GM21723 (cell line): ENCODE data around the gene PML.

Experiments used
- ATAC-seq: cut with Tn5 transposase; IDR thresholded peaks from one replicate; pipeline ENCODE4 v1.9.1; 2021; ENCODE audit warnings: mild to moderate bottlenecking, moderate library complexity; ENCODE audit not compliant: unreplicated experiment

PML gene

DNA sequence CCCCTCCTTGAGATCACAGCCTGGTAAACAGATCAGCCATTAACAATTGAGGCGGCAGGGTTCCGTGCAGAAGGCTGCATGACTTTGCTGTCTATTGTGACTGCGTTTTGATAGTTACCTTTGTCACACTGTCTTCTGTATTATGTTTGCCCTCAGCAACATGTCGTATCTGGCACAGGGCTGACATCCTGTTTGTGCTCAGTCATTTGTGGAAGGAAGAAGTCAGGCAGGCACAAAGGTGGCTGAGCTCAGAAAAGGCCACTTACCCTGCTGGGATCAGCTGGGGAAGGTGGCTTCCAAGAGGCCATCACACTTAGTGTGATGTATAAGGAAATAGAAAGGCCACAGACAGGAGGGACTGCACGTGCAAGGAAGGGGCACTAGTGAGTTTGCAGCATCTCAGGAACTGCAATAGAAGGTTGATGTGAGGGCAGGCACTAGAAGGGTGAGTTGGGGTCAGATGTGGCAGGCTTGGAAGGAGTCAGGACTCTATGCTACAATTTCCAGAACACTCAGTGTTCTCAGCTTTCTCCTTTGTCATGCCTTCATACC, 13.4 kb downstream of the PML start:
- ATAC-seq, result no peak

DNA sequence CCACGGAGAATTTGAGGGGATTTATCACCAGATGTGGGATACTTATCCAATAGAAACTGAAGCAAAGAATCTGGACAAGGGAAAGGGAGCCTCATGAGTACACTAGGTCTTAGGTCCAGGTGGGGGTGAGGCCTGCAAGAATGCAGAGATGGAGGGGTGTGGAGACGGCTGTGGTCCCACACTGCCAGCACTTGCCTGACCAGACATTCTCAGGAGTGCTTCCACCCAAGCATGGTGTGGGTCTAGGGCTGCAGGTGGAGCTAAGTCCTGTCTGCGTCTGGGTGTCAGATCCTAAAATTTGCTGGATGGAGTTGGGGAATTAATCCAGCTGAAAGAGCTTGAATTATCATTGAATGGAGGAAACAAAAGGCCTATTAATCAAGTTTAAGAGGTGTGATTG, 14.4 kb downstream of the PML start:
- ATAC-seq, result no peak

DNA sequence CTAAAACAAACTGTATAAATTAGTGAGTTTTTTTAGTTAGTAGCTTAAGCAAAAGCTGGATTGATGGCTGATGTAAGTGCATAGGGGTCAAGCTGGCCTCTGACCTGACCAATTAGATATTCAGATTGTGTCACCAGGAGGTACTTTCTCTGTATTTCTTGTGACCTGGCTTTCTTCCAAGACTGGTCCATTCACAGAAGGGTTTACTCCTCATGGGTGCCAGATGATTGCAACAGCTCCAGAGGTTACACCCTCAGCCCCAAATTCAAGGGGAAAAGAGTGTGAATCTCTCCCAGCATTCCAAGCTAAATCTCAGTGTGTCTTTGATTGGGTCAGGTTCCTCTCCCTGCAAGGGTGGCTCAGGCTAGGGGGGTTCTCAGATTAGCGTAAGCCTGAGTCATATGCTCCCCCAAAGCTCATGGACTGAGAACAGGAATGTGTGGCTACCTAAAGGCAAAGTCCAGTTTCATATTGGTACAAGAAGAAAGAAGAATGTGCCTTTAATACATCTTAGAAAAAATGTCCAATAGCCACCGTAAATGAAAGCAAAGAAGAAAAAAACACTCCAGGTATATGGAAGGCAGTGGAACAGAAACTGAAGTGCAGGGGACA, 16.5 kb downstream of the PML start:
- no peak for ATAC-seq

DNA sequence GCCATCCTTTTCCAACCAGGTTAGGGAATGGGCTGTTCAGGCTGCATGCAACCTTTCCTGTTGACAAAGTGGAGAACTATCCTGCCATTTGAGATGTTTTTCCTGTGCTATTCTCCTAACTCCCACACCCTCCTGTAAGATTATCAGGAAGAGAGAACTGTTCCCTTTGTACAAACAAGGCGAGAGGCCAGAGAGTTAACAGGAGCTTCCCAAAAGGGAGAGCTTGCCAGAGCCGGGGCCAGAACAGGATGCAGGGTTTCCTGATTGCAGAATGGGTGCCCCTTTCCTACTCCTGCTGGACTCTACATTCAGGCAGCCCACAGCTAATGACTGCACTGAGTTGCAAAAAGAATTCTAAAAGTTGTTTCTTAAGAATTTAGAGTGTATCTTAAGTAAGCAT, 17.1 kb downstream of the PML start:
- ATAC-seq, result no peak

DNA sequence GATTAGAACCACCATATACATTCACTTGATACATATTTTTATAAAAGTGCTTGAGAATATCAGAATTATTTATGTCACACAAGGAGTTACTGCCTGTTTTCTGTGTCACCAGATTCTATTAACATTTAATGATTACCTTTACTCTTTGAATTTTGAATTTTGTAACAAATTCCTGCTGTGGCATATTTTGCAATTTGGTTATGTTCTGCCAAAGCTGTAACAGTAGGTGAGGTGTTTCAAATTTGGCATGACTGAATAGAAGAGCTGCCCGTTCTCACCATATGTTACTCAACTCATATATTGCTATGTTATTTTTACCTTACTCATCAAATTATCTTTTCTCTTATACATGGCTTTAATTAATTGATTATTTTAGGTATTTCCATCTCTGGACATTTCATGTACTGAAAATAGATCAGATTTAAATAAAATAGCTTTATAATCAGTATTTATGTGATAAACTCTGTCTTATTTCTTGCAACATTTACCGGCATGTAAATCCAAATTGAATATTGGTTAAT, 18.9 kb downstream of the PML start:
- no peak for ATAC-seq

DNA sequence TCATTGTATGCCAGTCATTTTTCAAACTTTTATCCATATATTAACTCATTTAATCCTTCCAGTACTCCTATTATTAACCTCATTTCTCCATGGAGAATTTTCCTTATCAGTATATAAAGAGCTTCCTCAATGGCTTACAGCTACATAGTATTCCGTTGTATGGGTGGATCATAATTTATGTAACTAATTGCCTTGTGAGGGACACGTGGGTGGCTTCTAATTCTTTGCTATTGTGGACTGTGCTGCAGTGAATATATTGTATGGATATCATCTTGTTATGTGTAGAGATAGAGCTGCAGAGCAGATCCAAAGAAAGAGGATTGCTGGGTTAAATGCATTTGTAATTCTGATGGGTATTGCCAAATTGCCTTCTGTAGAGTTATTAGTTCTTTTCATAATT, 25.2 kb downstream of the PML start:
- no peak for ATAC-seq

DNA sequence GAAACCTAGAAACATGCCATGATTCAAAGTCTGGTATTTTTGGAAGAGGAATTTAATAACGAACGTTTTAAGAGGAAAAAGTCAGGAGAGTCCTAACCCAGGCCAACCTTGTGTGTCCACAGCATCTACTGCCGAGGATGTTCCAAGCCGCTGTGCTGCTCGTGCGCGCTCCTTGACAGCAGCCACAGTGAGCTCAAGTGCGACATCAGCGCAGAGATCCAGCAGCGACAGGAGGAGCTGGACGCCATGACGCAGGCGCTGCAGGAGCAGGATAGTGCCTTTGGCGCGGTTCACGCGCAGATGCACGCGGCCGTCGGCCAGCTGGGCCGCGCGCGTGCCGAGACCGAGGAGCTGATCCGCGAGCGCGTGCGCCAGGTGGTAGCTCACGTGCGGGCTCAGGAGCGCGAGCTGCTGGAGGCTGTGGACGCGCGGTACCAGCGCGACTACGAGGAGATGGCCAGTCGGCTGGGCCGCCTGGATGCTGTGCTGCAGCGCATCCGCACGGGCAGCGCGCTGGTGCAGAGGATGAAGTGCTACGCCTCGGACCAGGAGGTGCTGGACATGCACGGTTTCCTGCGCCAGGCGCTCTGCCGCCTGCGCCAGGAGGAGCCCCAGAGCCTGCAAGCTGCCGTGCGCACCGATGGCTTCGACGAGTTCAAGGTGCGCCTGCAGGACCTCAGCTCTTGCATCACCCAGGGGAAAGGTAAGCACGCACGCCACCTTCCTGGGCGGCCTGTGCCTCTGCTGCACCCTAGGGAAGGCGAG, 28.4 kb downstream of the PML start:
- no peak for ATAC-seq

DNA sequence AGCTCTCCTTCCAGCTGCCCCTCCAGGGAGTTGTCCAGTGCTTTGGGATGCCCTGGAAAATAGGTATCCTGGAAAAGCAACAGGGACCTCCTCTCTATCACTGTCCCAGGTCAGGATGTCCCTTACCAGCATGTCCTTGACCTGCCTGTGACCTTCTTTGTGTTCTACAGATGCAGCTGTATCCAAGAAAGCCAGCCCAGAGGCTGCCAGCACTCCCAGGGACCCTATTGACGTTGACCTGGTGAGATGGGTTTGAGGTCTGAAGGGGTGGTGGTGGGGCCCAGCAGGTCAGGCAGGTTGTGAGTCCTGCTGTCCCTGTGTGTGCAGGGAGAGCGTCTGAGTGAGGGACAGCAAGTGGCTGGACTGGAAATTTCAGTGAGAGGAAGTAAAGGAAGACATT, 30.2 kb downstream of the PML start:
- no peak for ATAC-seq

DNA sequence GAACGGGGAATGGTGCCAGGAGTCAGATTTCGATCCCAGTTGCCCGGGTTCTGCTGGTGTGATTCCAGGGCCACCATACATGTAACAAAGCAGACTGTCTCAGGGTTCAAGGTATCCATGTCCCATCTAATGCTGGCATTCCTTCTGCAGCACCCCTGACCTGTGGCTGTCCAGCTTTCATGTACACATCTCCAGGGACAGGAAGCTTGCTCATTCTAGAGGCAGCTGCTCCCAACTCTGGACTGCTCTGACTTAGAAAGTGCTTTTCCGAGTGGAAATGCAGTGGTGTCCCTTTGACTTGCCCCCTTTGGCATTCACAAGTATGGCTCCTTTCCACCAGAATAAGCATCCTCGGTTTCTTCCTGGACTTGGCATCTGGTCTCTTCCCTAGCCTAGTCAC, 30.9 kb downstream of the PML start:
- ATAC-seq, result no peak

DNA sequence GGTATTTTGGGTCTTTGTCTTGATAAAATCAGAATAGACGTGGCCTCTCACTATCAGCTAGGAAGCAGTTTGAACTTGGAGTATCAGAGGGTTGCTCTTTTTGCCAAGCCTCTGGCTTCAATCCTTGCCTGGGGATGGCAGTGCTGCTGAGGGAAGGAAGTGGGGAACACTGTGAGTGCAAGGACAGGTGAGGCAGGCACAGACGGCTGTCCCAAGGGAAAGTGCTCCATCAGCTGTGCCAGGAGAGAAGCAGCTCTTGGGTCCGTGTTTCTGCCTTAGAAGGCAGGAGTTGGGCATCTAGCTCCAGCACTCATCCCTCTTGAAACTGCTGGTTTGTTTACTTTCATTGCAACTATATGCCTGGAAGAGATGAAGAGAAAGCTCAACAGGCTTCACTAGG, 33.2 kb downstream of the PML start:
- ATAC-seq, result no peak

DNA sequence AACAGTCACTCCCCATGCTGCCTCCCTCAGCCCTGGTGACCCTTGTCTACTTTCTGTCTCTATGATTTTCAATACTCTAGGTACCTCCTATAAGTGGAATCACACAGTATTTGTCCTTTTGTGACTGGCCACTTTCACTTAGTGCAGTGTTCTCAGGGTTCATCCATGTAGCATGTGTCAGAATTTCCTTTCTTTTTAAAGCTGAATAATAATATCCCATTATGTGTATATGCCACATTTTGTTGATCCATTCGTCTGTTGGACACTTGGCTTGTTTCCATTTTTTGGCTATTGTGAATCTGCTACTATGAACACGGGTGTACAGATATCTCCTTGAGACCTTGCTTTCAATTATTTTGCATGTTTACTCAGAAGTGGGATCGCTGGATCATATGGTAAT, 34.1 kb downstream of the PML start:
- ATAC-seq, result no peak

DNA sequence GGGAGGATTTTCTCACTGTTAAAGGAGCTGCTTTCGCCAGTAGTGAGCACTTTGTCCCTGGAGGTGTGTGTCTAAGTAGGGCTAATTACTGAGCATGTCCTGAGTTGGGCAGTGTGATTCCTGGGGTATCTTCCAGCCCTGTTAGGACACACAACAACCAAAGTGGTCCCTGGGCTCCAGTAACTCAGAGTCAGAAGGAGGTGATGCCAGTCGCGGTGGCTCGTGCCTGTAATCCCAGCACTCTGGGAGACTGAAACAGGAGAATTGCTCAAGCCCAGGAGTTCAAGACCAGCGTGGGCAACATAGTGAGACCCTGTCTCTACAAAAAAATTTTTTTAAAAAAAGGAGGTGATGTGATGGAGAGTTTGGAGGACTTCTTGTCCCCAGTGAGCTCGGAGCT, 37.5 kb downstream of the PML start:
- no peak for ATAC-seq

DNA sequence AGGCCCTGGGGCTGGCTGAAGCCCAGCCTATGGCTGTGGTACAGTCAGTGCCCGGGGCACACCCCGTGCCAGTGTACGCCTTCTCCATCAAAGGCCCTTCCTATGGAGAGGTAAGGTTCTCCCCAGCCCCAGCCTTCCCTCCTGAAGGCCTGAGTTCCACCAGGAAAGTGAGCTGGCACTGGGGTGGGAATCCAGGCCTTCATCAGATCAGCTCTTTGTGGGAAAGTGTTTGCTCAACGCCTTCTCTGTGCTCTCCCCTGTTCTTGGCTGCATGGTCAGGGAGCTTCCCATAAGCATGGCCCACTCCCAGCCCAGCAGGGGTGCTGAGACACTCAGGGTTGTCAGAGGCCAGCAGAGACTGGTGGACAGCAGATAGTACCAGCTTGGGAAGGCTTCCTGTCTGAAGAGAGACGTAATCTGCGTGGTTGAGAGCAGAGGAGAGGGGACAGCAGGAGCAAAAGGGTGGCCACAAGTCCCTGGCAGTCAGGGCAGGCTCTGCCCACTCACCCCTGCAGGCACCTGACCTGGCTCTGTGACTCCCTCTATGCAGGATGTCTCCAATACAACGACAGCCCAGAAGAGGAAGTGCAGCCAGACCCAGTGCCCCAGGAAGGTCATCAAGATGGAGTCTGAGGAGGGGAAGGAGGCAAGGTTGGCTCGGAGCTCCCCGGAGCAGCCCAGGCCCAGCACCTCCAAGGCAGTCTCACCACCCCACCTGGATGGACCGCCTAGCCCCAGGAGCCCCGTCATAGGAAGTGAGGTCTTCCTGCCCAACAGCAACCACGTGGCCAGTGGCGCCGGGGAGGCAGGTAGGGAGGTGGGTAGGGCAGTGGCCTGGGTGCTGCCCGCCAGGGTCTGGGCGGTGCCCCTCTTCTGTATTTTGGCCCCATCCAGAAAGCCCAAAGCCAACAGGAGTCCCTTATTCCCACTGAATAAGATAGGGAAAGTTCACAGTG, 38.4 kb downstream of the PML start:
- no peak for ATAC-seq

DNA sequence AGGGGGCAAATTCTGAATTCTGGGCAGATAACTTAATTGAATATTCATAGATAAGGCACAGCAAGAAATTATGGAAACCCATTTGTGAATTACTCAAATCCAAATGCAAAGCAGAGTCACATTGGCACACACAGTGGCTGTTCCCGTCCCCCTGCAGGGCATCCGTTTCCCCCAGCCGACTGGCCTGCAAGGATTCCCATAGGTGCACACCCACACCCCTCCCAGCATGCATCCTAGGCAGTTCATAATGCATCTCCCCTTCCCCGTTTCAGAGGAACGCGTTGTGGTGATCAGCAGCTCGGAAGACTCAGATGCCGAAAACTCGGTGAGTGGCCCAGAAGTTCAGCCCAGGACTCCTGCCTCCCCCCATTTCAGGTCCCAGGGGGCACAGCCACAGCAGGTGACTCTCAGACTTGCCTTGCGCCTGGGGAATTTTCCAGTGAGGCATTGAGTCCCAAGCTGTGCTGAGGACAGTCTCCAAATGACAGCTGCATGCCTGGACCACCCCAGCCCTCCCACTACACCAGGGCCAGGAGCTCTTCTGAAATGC, 39.8 kb downstream of the PML start:
- no peak for ATAC-seq

DNA sequence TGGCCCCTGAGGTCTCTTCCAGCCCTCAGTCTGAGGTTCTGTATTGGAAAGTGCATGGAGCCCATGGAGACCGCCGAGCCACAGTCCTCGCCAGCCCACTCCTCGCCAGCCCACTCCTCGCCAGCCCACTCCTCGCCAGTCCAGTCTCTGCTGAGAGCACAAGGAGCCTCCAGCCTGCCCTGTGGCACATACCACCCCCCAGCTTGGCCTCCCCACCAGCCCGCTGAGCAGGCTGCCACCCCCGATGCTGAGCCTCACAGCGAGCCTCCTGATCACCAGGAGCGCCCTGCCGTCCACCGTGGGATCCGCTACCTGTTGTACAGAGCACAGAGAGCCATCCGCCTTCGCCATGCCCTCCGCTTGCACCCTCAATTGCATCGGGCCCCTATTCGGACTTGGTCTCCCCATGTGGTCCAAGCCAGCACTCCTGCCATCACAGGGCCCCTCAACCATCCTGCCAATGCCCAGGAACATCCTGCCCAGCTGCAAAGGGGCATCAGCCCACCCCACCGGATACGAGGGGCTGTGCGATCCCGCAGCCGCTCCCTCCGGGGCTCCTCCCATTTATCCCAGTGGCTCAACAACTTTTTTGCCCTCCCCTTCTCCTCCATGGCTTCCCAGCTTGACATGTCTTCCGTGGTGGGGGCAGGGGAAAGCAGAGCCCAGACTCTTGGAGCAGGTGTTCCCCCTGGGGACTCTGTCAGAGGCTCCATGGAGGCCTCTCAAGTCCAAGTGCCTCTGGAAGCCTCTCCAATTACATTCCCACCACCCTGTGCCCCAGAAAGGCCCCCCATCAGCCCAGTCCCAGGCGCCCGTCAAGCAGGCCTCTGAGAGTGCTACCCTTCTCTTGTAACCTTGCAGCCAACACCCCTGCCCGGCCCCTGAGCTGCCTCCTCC, 40.9 kb downstream of the PML start:
- ATAC-seq, result no peak

DNA sequence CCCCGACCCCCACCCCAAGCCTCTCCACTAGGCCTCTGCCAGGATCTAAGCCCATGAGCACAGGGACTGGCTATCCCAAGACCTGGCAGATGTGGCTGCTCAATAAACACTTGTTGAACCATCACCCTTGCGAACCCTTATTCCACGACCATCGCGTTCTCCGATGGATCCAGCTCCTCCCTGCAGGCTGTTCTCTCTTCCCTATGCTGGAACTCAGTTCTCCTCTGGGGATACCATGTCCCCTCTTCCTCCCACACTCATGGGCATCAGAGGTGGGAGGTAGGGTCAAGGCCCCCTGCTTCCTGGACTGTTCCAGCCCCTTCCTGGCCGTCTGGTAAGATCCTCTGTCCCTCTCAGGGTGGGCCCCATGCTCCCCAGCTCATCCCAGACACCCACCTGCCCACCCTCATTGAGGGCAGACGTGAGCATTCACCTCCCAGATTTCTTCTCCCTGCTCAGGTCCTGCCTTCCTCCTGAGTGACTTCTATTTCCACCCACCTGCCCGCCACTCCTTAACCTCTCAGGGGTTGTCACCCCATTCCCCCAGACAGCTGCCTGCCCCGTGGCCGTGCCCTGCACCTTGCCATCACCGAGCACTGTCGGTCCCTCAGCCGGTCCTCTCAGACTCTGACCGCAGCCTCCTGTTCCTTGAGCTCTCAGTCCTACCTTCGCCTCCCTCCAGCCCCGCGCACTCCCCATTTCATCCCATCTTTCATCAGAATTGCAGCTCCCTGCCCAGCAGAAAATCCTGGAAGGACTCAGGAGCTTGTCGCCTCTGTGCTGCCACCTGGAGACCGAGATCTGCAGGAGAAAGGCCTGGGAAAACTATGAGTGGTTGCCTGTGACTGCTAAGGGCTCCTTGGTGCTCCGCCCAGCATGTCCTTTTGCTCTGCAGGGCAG, 42.0 kb downstream of the PML start:
- no peak for ATAC-seq

DNA sequence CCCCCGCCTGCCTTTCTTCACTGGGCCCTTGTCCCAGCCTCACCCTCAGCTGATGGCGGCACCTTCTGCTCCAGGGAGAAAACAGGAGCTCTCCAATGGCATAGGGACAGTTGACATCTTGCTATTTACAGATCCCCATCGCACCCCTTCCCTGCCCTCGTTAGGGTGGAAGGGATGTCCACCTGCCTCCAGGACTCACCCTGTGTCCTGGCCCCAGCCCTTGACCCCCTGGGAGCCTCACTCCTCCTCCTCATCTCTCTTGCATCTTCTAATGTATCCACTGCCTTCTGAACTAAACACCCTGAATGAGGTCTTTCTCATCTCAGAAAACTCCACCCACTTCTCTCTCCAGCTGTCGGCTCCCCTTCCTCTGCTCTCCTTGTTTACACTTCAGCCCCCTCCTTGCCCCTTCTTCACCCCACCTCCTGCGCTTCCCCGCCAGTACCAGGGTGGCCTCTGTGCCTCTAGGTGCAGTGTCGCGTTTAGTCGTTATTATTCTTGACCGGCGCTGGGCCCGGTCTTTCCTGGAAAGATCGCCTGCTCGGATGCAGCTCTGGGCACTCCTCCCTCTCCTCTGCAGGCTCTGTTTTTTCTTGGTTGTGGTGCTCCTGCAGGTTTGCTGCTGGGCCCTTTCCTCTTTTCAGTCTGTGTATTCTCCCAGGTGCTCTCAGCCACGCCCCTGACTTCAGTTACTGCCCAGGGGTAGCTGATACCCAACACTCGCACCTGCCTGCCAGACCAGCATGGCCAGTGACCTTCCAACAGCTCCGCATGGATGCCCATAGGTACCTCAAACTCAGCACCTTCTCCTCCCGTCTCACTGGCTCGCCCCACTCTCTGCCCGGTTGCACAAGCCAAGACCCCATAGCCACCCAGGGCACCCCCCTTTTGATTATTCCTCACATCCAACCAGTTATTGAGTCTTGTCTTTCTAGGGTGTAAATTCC, 42.9 kb downstream of the PML start:
- no peak for ATAC-seq
